PFSK-1 (cell line): ENCODE data around the gene NFATC4.
A peak's percentile ranks its signal among the peaks of the same experiment; 100 is the strongest.

Source experiments
- POLR2AphosphoS5 ChIP-seq: IDR thresholded peaks from 2 replicates; pipeline ENCODE4 v1.6.1; 2012; ENCODE audit warnings: low read depth, mild to moderate bottlenecking, control low read depth, low read length, moderate library complexity
- SIN3A ChIP-seq: IDR thresholded peaks from 2 replicates; pipeline ENCODE4 v1.6.1; 2012; ENCODE audit warnings: mild to moderate bottlenecking, low read length, moderate library complexity, borderline replicate concordance; ENCODE audit not compliant: insufficient read depth

GRCh38 chr14:24366413-24366720, 1.6 kb upstream of the NFATC4 start:
- TF ChIP-seq POLR2AphosphoS5 (peak; percentile 29; the same call in 1 of the 2 replicates), SIN3A (0 out of 2 replicates have a peak, but pooled peaks have one; percentile 46)
